Measurements from ENCODE around the gene NOMO2.
"Not testable (repeated sequence)": the region's sequence is repeated elsewhere in the genome, so short reads cannot be mapped to it uniquely, and the experiment has no call there.

The NOMO2 gene

DNA sequence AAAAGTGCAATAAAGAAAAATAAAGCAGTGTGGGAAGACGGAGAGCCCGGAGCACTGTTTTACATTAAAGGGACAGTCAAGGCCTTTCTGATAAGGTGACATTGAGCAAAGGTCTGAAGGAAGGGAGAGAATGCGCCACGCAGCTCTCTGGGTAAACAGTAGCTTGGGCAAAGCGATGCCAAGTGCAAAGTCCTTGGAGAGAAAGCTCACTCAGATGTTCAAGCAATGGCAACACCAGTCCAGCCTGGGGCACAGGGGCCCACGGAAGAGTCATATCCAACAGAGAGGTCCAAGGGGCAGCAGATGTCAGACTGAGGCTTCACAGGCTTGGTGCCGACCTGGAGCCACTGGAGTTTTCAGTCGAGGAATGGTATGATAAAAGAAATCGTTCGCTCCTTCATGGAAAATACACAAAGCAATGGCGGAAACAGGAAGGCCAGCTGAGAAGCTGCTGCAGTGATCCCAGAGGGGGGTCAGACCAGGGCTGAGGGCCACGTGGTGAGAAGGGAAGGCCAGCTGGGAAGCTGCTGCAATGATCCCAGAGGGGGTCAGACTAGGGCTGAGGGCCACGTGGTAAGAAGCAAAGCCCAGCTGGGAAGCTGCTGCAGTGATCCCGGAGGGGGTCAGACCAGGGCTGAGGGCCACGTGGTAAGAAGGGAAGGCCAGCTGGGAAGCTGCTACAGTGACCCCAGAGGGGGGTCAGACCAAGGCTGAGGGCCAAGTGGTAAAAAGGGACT, 40.3 kb downstream of the NOMO2 start:
- not testable (repeated sequence) for DNase-seq

DNA sequence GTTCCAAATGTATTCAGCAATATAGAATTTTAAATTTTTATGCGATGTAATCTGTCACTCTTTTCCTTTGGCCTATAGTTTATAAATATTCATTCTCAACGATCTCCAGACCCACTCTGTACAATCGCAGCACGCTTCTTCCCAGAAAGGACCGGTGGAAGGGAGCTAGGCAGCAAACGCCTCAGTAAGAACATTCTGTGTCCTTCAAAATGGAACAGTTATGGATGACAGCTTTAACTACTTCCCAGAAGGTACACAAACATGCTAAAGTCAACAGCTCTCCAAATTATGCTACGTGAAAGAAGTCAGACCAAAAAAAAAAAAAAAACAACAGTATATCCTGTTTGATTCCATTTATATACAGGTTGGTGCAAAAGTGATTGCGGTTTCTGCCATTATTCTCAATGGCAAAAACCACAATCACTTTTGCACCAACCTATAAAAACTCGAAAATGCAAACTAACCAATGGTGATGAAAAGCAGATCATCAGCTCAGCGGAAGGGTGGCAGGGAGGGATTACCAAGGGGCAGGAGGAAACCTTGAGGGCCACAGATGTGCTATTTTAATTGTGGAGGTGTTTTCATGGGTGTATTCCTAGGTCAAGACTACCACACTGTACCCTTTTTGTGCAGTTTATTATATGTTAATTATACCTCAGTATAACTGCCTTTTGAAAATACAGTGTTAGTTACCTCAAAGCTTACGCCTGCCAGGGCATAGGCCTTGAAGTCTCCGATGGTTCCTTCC, 43.2 kb downstream of the NOMO2 start:
- DNase-seq, result not testable (repeated sequence)

DNA sequence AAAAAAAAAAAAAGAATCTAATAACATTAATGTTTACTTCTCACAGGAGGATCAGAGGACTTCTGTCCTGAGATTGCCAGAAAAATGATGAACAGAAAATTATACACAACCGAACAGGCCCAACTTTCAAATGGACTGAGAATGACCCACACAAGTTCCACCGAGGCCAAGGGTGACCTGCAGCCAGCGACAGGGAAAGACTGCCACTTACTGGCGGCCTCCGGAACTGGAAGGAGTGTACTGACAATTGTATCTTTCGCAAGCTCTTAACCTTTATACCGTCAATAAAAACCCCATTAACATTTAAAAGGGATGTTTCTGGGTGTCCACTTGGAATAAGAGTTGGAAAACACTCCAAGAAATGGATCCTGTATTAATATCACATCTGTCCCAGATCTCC, 63.5 kb downstream of the NOMO2 start:
- not testable (repeated sequence) for DNase-seq

DNA sequence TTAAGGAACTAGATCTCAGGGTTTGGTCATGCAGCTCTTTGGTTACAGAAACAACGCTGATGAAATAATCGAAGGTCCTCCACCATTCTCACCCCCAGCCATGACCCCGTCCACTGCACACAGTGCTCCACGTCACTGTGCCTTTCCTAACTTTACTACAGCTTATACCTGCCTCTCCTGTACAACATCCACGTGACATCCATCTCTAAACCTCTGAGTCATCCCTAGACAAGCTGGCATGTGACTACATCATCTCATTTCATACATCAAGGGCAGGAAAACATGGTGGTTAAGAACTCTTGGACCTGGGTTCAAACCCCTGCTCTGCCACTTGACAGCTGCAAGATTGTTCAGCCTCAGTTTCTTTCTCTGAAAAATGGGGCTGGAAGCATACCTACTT, 64.9 kb downstream of the NOMO2 start:
- not testable (repeated sequence) for DNase-seq

DNA sequence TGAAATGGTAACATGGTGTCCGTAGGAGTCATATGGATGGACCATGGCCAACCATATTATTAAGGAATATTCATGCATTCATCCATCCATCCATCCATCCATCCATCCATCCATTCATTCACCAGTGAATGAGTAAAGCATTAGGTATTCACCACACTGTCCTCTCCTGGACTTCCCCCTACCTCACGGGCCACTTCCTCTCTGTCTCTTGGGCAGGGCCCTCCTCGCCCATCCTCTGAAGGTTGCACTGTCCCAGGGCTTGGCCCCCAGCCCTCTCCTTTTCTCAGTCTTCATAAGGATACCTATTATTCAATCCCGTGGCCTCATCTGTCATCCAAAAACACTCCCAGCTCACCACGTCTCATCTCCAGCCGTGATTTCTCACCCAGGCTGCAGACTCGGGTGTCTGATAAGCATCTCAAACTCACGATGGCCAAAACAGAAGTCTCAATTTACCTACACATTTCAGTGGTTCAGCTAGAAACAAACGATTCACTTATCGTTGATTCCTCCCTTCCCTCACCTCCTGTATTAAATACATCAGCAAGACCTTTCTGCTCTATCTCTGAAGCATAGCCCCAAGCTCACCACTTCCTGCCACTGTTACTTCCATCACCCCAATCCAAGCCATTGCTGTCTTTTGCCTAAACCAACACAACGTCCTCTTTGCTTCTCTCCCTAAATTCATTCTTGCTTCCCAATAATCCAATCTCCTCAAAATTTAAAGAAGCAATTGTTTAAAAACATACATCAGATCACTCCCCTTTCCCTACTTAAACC, 69.6 kb downstream of the NOMO2 start:
- not testable (repeated sequence) for DNase-seq

DNA sequence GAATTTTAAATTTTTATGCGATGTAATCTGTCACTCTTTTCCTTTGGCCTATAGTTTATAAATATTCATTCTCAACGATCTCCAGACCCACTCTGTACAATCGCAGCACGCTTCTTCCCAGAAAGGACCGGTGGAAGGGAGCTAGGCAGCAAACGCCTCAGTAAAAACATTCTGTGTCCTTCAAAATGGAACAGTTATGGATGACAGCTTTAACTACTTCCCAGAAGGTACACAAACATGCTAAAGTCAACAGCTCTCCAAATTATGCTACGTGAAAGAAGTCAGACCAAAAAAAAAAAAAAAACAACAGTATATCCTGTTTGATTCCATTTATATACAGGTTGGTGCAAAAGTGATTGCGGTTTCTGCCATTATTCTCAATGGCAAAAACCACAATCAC, 125.9 kb downstream of the NOMO2 start:
- not testable (repeated sequence) for DNase-seq

DNA sequence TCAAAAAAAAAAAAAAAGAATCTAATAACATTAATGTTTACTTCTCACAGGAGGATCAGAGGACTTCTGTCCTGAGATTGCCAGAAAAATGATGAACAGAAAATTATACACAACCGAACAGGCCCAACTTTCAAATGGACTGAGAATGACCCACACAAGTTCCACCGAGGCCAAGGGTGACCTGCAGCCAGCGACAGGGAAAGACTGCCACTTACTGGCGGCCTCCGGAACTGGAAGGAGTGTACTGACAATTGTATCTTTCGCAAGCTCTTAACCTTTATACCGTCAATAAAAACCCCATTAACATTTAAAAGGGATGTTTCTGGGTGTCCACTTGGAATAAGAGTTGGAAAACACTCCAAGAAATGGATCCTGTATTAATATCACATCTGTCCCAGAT, 146.1 kb downstream of the NOMO2 start:
- DNase-seq, result not testable (repeated sequence)

DNA sequence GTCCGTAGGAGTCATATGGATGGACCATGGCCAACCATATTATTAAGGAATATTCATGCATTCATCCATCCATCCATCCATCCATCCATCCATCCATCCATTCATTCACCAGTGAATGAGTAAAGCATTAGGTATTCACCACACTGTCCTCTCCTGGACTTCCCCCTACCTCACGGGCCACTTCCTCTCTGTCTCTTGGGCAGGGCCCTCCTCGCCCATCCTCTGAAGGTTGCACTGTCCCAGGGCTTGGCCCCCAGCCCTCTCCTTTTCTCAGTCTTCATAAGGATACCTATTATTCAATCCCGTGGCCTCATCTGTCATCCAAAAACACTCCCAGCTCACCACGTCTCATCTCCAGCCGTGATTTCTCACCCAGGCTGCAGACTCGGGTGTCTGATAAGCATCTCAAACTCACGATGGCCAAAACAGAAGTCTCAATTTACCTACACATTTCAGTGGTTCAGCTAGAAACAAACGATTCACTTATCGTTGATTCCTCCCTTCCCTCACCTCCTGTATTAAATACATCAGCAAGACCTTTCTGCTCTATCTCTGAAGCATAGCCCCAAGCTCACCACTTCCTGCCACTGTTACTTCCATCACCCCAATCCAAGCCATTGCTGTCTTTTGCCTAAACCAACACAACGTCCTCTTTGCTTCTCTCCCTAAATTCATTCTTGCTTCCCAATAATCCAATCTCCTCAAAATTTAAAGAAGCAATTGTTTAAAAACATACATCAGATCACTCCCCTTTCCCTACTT, 152.2 kb downstream of the NOMO2 start:
- DNase-seq, result not testable (repeated sequence)

DNA sequence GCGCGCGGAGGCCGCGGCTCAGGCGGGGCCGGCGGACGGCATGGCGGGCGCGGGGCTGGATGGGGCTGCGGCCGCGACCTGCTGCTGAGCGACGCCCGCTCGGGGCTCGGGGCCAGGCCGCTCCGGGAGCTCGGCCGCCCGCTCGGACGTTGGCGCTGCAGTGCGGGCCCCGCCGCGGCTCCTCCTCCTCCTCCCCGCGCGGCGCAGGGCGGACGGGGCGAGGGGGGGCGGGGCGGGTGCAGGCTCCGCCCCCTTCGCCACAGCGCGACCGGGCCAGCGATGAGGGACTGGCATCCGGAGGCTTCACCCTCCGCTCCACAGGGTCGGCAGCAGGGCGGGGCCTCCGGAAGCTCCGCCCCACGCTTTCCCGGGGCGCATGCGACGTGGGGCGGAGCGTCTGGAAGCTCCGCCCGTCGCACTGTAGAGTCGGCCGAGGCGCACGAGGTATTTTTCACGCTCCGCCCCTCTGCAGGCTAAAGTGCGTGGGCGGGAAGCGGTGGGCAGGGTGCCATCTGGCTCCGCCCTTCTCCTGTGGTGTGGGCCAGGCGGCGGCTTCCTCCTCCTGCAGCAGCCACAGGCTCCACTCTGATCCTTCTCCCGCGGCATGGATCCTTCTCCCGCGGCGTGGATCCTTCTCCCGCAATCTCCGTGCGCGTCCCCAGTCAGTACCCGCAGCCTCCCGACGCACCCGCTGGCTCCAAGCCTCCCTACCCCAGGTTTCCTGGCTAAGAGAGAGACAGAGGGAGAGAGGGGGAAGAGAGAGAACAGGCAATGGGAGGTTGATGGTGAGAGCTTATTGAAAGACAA, 159.8 kb downstream of the NOMO2 start:
- not testable (repeated sequence) for DNase-seq

DNA sequence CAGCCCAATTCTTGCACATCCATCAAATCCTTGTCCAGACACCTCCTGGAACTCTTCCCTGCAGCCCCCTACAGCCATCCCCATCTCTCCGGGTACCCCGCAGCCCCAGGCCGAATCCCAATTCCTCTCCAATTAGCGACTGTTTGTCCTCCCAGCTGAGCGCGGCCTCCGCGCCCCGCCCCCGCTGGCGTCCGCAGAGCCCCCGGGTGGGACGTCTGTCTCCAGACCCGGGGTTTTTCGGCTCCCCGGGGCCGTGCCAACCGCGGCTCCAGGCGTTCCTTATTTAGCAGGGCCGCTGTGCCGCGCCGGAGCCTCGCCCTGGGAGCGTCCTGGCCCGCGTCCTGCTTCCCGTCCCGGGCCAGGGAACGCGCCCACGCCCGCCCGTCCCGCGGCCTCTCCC, 160.7 kb downstream of the NOMO2 start:
- not testable (repeated sequence) for DNase-seq

DNA sequence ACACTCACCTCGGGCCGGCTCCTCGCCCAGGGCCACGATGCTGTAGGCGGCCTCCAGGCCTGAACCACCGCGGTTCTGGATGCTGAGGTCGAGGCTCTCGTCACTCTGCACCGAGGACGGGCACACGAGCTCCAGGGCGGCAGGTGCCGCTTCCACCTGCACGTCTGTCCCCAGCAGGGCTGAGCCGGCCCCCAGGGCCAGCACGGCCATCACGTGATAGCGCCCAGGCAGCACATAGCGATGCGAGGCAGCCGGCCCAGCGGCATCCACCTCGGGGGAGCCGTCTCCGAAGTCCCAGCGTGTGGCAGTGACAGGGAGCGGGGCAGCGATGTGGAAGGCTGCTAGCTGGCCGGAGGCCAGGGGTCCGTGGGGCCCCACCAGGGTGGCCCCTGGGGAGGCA, 167.5 kb downstream of the NOMO2 start:
- DNase-seq, result not testable (repeated sequence)

DNA sequence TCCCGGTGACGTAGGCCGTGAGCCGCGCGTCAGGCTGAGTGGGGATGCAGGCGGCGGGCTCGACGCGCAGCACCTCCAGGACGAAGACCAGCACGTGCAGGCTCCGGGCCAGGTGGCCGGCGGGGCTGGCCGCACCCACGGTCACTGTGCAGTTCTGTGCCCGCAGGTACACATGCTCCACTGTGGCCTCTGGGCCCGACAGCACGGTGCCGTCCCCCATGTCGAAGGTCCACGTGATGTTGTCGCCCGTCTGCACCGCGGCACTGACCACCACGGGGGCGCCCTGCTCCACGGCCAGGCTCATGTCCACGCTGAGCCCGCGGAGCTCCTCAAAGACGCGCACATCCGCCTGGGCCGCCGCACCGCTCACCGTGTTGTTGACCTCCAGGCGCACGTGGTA, 174.1 kb downstream of the NOMO2 start:
- DNase-seq, result not testable (repeated sequence)

DNA sequence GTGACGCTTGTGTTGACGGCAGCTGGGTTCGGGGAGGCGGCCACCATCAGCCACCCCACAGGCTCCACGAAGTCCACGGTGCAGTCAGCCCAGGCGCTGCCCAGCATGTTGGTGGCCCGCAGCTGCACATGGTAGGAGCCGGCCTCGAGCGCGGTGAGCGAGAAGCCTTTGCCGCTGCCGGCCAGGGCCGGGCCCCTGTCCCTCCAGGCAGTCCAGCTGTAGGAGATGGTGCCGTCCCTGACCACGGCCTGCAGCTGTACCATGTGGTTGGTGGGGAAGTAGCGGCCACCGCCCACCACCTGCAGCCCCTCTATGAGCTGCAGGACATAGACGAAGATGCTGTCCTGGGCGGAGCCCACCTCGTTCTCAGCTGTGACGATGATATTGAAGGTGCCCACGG, 175.4 kb downstream of the NOMO2 start:
- not testable (repeated sequence) for DNase-seq

DNA sequence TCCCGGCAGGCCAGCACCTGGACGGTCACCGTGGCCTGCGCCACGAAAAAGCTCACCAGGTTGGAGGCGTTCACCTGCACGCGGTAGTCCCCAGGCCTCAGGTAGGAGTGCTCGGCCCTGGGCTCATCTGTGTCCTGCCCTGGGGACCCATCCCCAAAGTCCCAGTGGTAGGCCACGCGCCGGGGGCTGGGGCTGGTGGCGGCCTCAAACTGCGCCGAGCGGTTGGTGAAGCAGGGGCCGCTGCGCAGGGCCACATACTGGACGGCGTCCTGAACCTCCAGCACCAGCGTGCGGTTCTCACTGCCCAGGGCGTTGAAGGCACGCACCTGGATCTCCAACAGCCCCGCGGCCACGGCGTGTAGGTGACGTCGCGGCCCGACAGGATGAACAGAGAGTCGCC, 176.6 kb downstream of the NOMO2 start:
- not testable (repeated sequence) for DNase-seq

DNA sequence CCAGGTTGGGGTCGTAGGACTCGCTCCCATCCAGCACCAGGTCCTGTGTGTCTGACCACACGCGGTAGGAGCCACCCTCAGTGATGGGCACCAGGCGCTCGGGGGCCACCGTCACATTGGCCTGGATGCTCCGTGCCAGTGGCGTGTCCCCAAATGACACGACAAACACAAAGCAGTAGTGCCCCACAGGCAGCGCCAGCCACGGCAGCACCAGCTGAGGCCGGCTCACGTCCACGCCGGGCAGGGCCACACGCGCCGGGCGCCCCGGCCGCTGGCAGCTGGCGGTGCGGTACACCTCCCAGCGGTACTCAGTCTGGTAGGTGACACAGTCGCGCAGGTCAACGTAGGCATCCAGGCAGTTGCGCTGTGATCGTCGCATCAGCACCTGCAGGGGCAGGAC, 177.0 kb downstream of the NOMO2 start:
- not testable (repeated sequence) for DNase-seq

DNA sequence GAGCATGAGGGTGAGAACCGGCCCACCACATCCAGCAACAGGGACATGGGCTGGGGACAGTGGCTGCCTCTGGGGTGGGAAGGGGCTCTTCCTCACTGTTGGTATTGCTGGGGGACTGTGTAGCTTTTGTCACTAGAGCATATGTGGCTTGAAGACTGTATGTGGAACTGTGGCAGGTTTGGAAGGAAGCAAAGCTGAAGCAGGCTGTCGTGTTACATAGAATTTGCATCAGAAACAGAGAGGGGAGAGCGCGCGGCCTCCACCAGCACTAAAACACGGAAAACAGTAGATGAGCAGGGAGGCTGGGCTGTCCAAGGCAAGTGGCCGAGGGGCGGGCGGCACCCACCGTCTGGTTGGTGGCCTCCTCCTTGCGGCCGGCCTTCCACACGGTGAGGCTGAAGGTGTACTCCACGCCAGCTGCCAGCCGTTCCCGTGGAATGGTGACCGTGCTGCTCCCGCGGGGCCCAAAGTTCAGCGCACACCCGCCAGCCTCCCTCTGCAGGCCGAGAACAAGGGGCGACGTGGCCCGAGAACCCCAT, 177.7 kb downstream of the NOMO2 start:
- not testable (repeated sequence) for DNase-seq

DNA sequence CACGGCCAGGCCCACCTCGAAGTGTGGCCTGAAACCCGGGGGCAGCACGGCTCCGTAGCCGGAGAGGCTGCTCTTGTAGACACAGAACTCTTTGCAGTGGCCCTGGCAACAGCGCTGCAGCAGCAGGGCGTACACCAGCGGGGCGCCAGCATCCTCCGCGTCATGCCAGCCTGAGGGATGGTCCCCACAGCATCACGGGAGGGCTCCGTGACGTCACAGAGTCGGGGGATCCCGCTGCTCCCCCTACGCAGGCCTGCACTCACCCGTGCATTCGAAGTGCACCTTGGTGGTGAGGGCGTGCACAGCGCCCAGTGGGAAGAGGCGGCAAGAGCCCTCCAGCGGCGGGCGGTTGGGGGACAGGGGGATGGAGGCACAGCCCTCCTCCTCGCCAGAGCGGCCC, 179.2 kb downstream of the NOMO2 start:
- not testable (repeated sequence) for DNase-seq

All from right forelimb (tissue), 1 donor.